HFFc6 (cell line): ENCODE measurements around the gene PRG3. TPM values are rescaled to one million over a fixed set of nuclear protein-coding genes. Genes with fewer than 3 reads are reported as not detected.

Experiments
- DNase-seq: peaks from one replicate; pipeline ENCODE4 v3.0.0-alpha.2; 2018
- H3K27ac Mint-ChIP-seq: 2 replicates; pipeline ENCODE4 v1.8.0; 2020; ENCODE audit warnings: mild to moderate bottlenecking, mixed read lengths
- H3K27me3 Mint-ChIP-seq: 2 replicates; pipeline ENCODE4 v1.8.0; 2021; ENCODE audit warnings: mild to moderate bottlenecking, moderate library complexity, mixed read lengths; ENCODE audit not compliant: insufficient read depth
- H3K36me3 Mint-ChIP-seq: 2 replicates; pipeline ENCODE4 v1.8.0; 2021; ENCODE audit warnings: low read depth, mixed read lengths
- H3K4me1 Mint-ChIP-seq: 2 replicates; pipeline ENCODE4 v1.8.0; 2020; ENCODE audit warnings: low read depth, mixed read lengths
- H3K4me3 Mint-ChIP-seq: 2 replicates; pipeline ENCODE4 v1.8.0; 2020; ENCODE audit warnings: mild to moderate bottlenecking, moderate library complexity, mixed read lengths
- H3K9me3 Mint-ChIP-seq: 2 replicates; pipeline ENCODE4 v1.8.0; 2020; ENCODE audit warnings: mild to moderate bottlenecking, mixed read lengths
- CTCF ChIP-seq: fragments of 200-600 bp; sonication (generic); IDR thresholded peaks from 2 replicates; pipeline ENCODE4 v1.5.0; 2021; ENCODE audit warnings: antibody characterized with exemption, mild to moderate bottlenecking
- long read RNA-seq: library from polyadenylated mRNA; unstranded; transcript quantifications from one replicate; pipeline ENCODE4 v2.0.0, GENCODE V29; 2019
- total RNA-seq, 6 experiments: library from RNA; stranded (reverse); fragmentation: NEBNext Ultra II Directional; extraction: Animal tissue kit (Norgen Biotek cat#: 25700); gene quantifications; 2 replicates in 1 of 6; 3 replicates in 5 of 6; pipeline ENCODE4 v1.2.3, GENCODE V29; 2021

The PRG3 gene, protein sequence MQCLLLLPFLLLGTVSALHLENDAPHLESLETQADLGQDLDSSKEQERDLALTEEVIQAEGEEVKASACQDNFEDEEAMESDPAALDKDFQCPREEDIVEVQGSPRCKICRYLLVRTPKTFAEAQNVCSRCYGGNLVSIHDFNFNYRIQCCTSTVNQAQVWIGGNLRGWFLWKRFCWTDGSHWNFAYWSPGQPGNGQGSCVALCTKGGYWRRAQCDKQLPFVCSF
- not detected for total RNA-seq
- long read RNA-seq: 0 reads

DNA sequence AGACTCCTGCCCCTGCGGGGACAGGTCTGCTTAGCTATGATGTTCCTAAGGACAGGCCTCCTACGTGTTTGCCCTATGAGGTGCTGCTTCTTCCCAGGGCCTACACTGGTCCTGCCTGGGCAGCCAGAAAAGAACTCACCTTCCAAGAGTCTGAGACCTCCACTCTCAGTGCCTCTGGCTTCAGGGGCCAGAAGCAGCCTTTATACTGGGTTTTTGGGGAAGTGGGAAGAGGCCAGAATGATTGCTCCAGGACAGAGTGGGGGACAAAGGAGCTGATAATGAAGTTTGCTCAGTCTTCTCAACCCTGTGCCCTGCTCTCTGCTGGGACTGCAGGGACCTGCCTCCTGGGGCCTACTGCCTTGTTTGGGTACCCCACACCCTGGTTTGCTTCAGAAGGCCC, at the start of gene PRG3:
TSS of gene PRG3 (minus strand) at position 176 of the 400 bp plus-strand sequence. CDS start 442 bp downstream, outside the sequence.
- H3K27me3 Mint-ChIP-seq: peaks cover 43% of the 10 kb centered on the region
- TF ChIP-seq CTCF: no peak
- no peaks in the 10 kb centered on the region for H3K9me3 Mint-ChIP-seq
- no peak for DNase-seq
- no peaks in the 10 kb centered on the region for H3K4me1 Mint-ChIP-seq
- no peak within 1 kb of the TSS for H3K27ac Mint-ChIP-seq
- no peak within 1 kb of the TSS for H3K4me3 Mint-ChIP-seq
- H3K36me3 Mint-ChIP-seq: no peaks in the 10 kb centered on the region

DNA sequence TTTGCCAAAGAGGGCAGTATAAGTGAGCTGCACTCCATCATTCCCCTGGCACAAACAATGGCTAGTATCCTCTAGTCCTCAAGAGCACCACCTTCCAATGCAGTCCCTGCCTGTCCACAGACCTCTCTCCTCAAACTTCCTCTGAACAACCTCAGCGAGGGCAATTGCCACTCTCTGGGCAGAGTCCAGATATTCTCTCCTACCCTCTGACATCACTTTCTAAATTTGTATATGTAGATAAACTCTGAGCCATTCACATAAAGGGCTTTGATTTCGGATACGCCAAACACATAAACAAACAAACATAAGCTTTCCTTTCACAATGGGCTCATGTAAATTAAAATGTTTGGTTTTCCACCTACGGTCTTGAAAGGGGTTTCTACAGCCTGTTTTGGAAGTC, 49.0 kb upstream of the PRG3 start:
- no peaks in the 10 kb centered on the region for H3K9me3 Mint-ChIP-seq
- no peak for TF ChIP-seq CTCF
- DNase-seq: no peak
- peaks cover 6% of the 10 kb centered on the region for H3K27me3 Mint-ChIP-seq
- H3K36me3 Mint-ChIP-seq: no peaks in the 10 kb centered on the region
- H3K27ac Mint-ChIP-seq: no peak overlapping the region
- H3K4me3 Mint-ChIP-seq: no peak overlapping the region
- peaks cover 62% of the 10 kb centered on the region for H3K4me1 Mint-ChIP-seq

DNA sequence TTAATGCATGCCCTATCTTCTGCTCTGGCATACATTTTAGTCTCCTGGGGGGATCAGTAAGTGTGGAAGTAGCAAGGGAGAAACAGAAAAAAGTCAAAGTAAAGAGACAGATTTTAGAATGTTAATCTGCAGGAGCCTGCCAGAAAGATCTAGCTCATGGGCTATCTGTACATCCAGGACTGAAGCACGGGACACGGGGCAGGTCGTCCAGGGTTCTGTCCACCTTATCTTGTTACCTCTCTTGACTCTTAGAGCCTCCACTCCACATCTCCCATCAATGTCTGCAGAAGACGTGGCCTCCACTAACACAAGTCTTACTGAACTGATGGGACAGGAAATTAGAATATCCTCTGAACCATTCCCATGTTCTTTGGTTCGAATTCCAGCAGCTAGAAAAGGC, 47.7 kb upstream of the PRG3 start:
- Mint-ChIP-seq H3K36me3 (no peaks in the 10 kb centered on the region), H3K27me3 (peaks cover 6% of the 10 kb centered on the region), H3K9me3 (no peaks in the 10 kb centered on the region), H3K27ac (no peak overlapping the region), H3K4me3 (no peak overlapping the region), H3K4me1 (peaks cover 58% of the 10 kb centered on the region)
- TF ChIP-seq CTCF: no peak
- no peak for DNase-seq

GRCh38 chr11:57427727-57428082, 46.8 kb upstream of the PRG3 start:
- Mint-ChIP-seq H3K27ac (peak overlapping the region; percentile 95), H3K36me3 (no peaks in the 10 kb centered on the region), H3K4me3 (peak overlapping the region; percentile 85), H3K27me3 (peaks cover 6% of the 10 kb centered on the region), H3K9me3 (no peaks in the 10 kb centered on the region), H3K4me1 (peaks cover 48% of the 10 kb centered on the region)
- TF ChIP-seq CTCF: no peak
- DNase-seq: no peak

- H3K36me3 Mint-ChIP-seq: no peaks in the 10 kb centered on the region
- H3K27me3 Mint-ChIP-seq: peaks cover 9% of the 10 kb centered on the region
- peak within 1 kb of the TSS; percentile 95 for H3K27ac Mint-ChIP-seq
- H3K4me1 Mint-ChIP-seq: peaks cover 43% of the 10 kb centered on the region
- H3K4me3 Mint-ChIP-seq: peak within 1 kb of the TSS; percentile 85
- peak; percentile 75 for DNase-seq
- no peaks in the 10 kb centered on the region for H3K9me3 Mint-ChIP-seq
- no peak for TF ChIP-seq CTCF
Observed at GRCh38 chr11:57426929-57427726, 46.2 kb upstream of the PRG3 start, which contains the start of gene SLC43A3. Gene SLC43A3, minus strand, starts transcription at chr11:57427121. Its CDS starts 949 bp downstream, at chr11:57426172.
